Measurements from ENCODE around the gene PDZD2.

The PDZD2 gene

GRCh38 chr5:31888564-31888963 is 249.6 kb downstream of the PDZD2 start:
- no peak for DNase-seq

- peak in 1 of 2 experiments; percentile 37 for DNase-seq
Observed at GRCh38 chr5:31889001-31889561, 250.2 kb downstream of the PDZD2 start.

- DNase-seq: no peak
Observed at GRCh38 chr5:31890046-31890445, 251.1 kb downstream of the PDZD2 start.

- DNase-seq: no peak
Observed at GRCh38 chr5:31894141-31894540, 255.2 kb downstream of the PDZD2 start.

GRCh38 chr5:31895199-31895820 is 256.4 kb downstream of the PDZD2 start:
- no peak for DNase-seq

GRCh38 chr5:31898036-31898632 is 259.2 kb downstream of the PDZD2 start:
- DNase-seq: no peak

GRCh38 chr5:31900296-31900865 is 261.4 kb downstream of the PDZD2 start:
- DNase-seq: no peak

GRCh38 chr5:31901807-31902530 is 263.0 kb downstream of the PDZD2 start:
- DNase-seq: no peak

- DNase-seq: no peak
Observed at GRCh38 chr5:31908396-31908795, 269.5 kb downstream of the PDZD2 start.

- no peak for DNase-seq
Observed at GRCh38 chr5:31909073-31909472, 270.1 kb downstream of the PDZD2 start.

- DNase-seq: no peak
Observed at GRCh38 chr5:31911291-31912265, 272.6 kb downstream of the PDZD2 start.

- no peak for DNase-seq
Observed at GRCh38 chr5:31913808-31914207, 274.9 kb downstream of the PDZD2 start.

GRCh38 chr5:31916327-31916726 is 277.4 kb downstream of the PDZD2 start:
- no peak for DNase-seq

- no peak for DNase-seq
Observed at GRCh38 chr5:31918739-31919138, 279.8 kb downstream of the PDZD2 start.

- DNase-seq: no peak
Observed at GRCh38 chr5:31921852-31922305, 282.9 kb downstream of the PDZD2 start.

- DNase-seq: no peak
Observed at GRCh38 chr5:31924005-31924404, 285.1 kb downstream of the PDZD2 start.

- DNase-seq: no peak
Observed at GRCh38 chr5:31931874-31932273, 292.9 kb downstream of the PDZD2 start.

GRCh38 chr5:31934156-31934555 is 295.2 kb downstream of the PDZD2 start:
- no peak for DNase-seq

GRCh38 chr5:31935496-31936369 is 296.8 kb downstream of the PDZD2 start:
- peak; percentile 50 to 75 for DNase-seq

- DNase-seq: no peak
Observed at GRCh38 chr5:31936683-31937082, 297.8 kb downstream of the PDZD2 start.

GRCh38 chr5:31937226-31937625 is 298.3 kb downstream of the PDZD2 start:
- DNase-seq: no peak
